HL-60/S4 treated with retinoic acid at 250 ng/mL for 4 days and 3 days (cell line): ENCODE data around the gene MALAT1.

Experiments used
- in situ Hi-C: fragments of 300-500 bp; cut with MboI; formaldehyde crosslinking; loops from 2 replicates; pipeline ENCODE4 v1.7.0; 2022; ENCODE audit warnings: low sequenced_read_pairs

The MALAT1 gene

GRCh38 chr11:65537296-65537597 lies 38.4 kb downstream of the MALAT1 start:
- in situ Hi-C loops: no loop called here

GRCh38 chr11:65537620-65538231 lies 38.9 kb downstream of the MALAT1 start:
- in situ Hi-C loops: no loop called here

GRCh38 chr11:65538232-65538914 lies 39.5 kb downstream of the MALAT1 start:
- in situ Hi-C loops: no loop called here

GRCh38 chr11:65538915-65539743 lies 40.3 kb downstream of the MALAT1 start:
- in situ Hi-C loops: no loop called here

- in situ Hi-C loops: no loop called here
These were observed 41.0 kb downstream of the MALAT1 start for GRCh38 chr11:65539744-65540289.

GRCh38 chr11:65540290-65541092 lies 41.6 kb downstream of the MALAT1 start:
- in situ Hi-C loops: no loop called here

- in situ Hi-C loops: no loop called here
These were observed 42.5 kb downstream of the MALAT1 start for GRCh38 chr11:65541093-65541982.

GRCh38 chr11:65542738-65543390 lies 44.0 kb downstream of the MALAT1 start:
- in situ Hi-C loops: no loop called here

- in situ Hi-C loops: no loop called here
These were observed 47.0 kb downstream of the MALAT1 start for GRCh38 chr11:65545853-65546216.

- in situ Hi-C loops: no loop called here
These were observed 47.5 kb downstream of the MALAT1 start for GRCh38 chr11:65546217-65546958.

GRCh38 chr11:65547446-65548125 lies 48.7 kb downstream of the MALAT1 start:
- in situ Hi-C loops: no loop called here

- in situ Hi-C loops: no loop called here
These were observed 49.5 kb downstream of the MALAT1 start for GRCh38 chr11:65548395-65548794.

- in situ Hi-C loops: no loop called here
These were observed 50.3 kb downstream of the MALAT1 start for GRCh38 chr11:65549096-65549495.

- in situ Hi-C loops: no loop called here
These were observed 52.9 kb downstream of the MALAT1 start for GRCh38 chr11:65551572-65552387.

- in situ Hi-C loops: no loop called here
These were observed 53.6 kb downstream of the MALAT1 start for GRCh38 chr11:65552388-65552951.

- in situ Hi-C loops: no loop called here
These were observed 54.6 kb downstream of the MALAT1 start for GRCh38 chr11:65553301-65554001.
